HepG2 (cell line): ENCODE results near the gene MGAT2. TPM values are rescaled to one million over a fixed set of nuclear protein-coding genes. Genes with fewer than 3 reads are reported as not detected.
A peak's percentile ranks its signal among the peaks of the same experiment; 100 is the strongest.

Source experiments
- DDIT3 ChIP-seq: sonication (generic); formaldehyde crosslinking; IDR thresholded peaks from 2 replicates; pipeline ENCODE4 v1.4.0; 2020; ENCODE audit warnings: mild to moderate bottlenecking, missing genetic modification reagents
- EED ChIP-seq: sonication (generic); formaldehyde crosslinking; IDR thresholded peaks from 2 replicates; pipeline ENCODE4 v1.5.0; 2020; ENCODE audit warnings: mild to moderate bottlenecking, missing genetic modification reagents
- FLYWCH1 ChIP-seq: sonication (generic); formaldehyde crosslinking; IDR thresholded peaks from 2 replicates; pipeline ENCODE4 v1.8.1; 2023; ENCODE audit warnings: mild to moderate bottlenecking, missing genetic modification reagents
- KDM6A ChIP-seq: IDR thresholded peaks from 2 replicates; pipeline ENCODE4 v1.6.1; 2016; ENCODE audit warnings: low read depth
- KLF12 ChIP-seq: sonication (generic); formaldehyde crosslinking; IDR thresholded peaks from 2 replicates; pipeline ENCODE4 v1.4.0; 2020; ENCODE audit warnings: missing genetic modification reagents, borderline replicate concordance
- KLF13 ChIP-seq: sonication (generic); formaldehyde crosslinking; IDR thresholded peaks from 2 replicates; pipeline ENCODE4 v1.4.0; 2020; ENCODE audit warnings: mild to moderate bottlenecking, missing genetic modification reagents
- NFE2L2 ChIP-seq: fragments of 150-350 bp; IDR thresholded peaks from 2 replicates; pipeline ENCODE4 v1.6.1; 2014; ENCODE audit warnings: low read length
- ZBTB44 ChIP-seq: sonication (generic); formaldehyde crosslinking; IDR thresholded peaks from 2 replicates; pipeline ENCODE4 v1.4.0; 2020; ENCODE audit warnings: missing genetic modification reagents
- ZNF24 ChIP-seq: fragments of 450-650 bp; IDR thresholded peaks from 2 replicates; pipeline ENCODE4 v1.6.1; 2017; ENCODE audit warnings: antibody characterized with exemption, mild to moderate bottlenecking
- ZNF615 ChIP-seq: sonication (generic); formaldehyde crosslinking; IDR thresholded peaks from 2 replicates; pipeline ENCODE4 v1.5.0; 2020; ENCODE audit warnings: mild to moderate bottlenecking, missing genetic modification reagents, borderline replicate concordance
- ZNF670 ChIP-seq: sonication (generic); formaldehyde crosslinking; IDR thresholded peaks from 2 replicates; pipeline ENCODE4 v1.8.0; 2022; ENCODE audit warnings: mild to moderate bottlenecking, missing genetic modification reagents, borderline replicate concordance
- ZNF747 ChIP-seq: sonication (generic); formaldehyde crosslinking; IDR thresholded peaks from 2 replicates; pipeline ENCODE4 v1.8.1; 2023; ENCODE audit warnings: missing genetic modification reagents, mild to moderate bottlenecking, borderline replicate concordance
- ZNF850 ChIP-seq: sonication (generic); formaldehyde crosslinking; conservative IDR thresholded peaks from 2 replicates; pipeline ENCODE4 v1.9.0; 2021; ENCODE audit warnings: mild to moderate bottlenecking, missing genetic modification reagents
- polyA plus RNA-seq, 8 experiments: library from polyadenylated mRNA; depleted of rRNA in 3 of 8; stranded (reverse) in 7 of 8; unstranded in 1 of 8; fragments of >200 nt; fragmentation: Illumina TruSeq in 4 of 8; extraction: Trizol in 4 of 8; gene quantifications; 2 replicates each; pipeline versions ENCODE4 v1.2.1 to v1.2.3, GENCODE V29; 2011 to 2016; ENCODE audit warnings: low read depth in 4 of 8, missing spikeins in 1 of 8, mixed read lengths in 1 of 8; ENCODE audit not compliant: insufficient read depth in 1 of 8
- total RNA-seq, 5 experiments: library from RNA; depleted of rRNA; stranded (reverse); fragments of >200 nt; fragmentation: Illumina TruSeq; extraction: Trizol; gene quantifications; 2 replicates each; pipeline ENCODE4 v1.2.3, GENCODE V29; 2016; ENCODE audit warnings: low read depth in 1 of 5
- TF ChIP-seq, protein P1 (sequence below): sonication (generic); formaldehyde crosslinking; IDR thresholded peaks from 2 replicates; pipeline ENCODE4 v1.4.0; 2020; ENCODE audit warnings: missing genetic modification reagents
- TF ChIP-seq, protein P2 (sequence below): sonication (generic); formaldehyde crosslinking; IDR thresholded peaks from 2 replicates; pipeline ENCODE4 v1.5.0; 2020; ENCODE audit warnings: mild to moderate bottlenecking, missing genetic modification reagents

Gene MGAT2
- total and polyA plus RNA-seq, 2 of the 13 experiments (the other 11 are each of a cell fraction or from before 2014, with no cell fraction given): 12.9 to 51.9 TPM

GRCh38 chr14:49598189-49598484, 22.5 kb upstream of the MGAT2 start (continued):
- TF ChIP-seq DDIT3 (no peak), ZNF24 (no peak), EED (CRISPR knock-in tag) (no peak), ZBTB44 (no peak), ZNF747 (CRISPR knock-in tag) (0 out of 2 replicates have a peak, but pooled peaks have one; percentile 32), ZNF615 (CRISPR knock-in tag) (no peak), KLF12 (CRISPR knock-in tag) (no peak), NFE2L2 (no peak), KLF13 (CRISPR knock-in tag) (0 out of 2 replicates have a peak, but pooled peaks have one; percentile 8), KDM6A (CRISPR knock-in tag) (no peak), ZNF670 (CRISPR knock-in tag) (no peak), FLYWCH1 (CRISPR knock-in tag) (no peak), ZNF850 (CRISPR knock-in tag) (no peak)
- TF ChIP-seq, protein P1, sequence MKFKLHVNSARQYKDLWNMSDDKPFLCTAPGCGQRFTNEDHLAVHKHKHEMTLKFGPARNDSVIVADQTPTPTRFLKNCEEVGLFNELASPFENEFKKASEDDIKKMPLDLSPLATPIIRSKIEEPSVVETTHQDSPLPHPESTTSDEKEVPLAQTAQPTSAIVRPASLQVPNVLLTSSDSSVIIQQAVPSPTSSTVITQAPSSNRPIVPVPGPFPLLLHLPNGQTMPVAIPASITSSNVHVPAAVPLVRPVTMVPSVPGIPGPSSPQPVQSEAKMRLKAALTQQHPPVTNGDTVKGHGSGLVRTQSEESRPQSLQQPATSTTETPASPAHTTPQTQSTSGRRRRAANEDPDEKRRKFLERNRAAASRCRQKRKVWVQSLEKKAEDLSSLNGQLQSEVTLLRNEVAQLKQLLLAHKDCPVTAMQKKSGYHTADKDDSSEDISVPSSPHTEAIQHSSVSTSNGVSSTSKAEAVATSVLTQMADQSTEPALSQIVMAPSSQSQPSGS (CRISPR knock-in tag): no peak
- TF ChIP-seq, protein P2, sequence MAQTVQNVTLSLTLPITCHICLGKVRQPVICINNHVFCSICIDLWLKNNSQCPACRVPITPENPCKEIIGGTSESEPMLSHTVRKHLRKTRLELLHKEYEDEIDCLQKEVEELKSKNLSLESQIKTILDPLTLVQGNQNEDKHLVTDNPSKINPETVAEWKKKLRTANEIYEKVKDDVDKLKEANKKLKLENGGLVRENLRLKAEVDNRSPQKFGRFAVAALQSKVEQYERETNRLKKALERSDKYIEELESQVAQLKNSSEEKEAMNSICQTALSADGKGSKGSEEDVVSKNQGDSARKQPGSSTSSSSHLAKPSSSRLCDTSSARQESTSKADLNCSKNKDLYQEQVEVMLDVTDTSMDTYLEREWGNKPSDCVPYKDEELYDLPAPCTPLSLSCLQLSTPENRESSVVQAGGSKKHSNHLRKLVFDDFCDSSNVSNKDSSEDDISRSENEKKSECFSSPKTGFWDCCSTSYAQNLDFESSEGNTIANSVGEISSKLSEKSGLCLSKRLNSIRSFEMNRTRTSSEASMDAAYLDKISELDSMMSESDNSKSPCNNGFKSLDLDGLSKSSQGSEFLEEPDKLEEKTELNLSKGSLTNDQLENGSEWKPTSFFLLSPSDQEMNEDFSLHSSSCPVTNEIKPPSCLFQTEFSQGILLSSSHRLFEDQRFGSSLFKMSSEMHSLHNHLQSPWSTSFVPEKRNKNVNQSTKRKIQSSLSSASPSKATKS (CRISPR knock-in tag): 0 out of 2 replicates have a peak, but pooled peaks have one; percentile 11
